GM23248 (cell line): ENCODE results near the gene KLHL40.

Experiments
- EZH2 ChIP-seq: fragments of 200-600 bp; sonication (generic); IDR thresholded peaks from 2 replicates; pipeline ENCODE4 v1.6.1; 2018; ENCODE audit warnings: antibody characterized with exemption, mild to moderate bottlenecking; ENCODE audit not compliant: insufficient read depth, poor library complexity, severe bottlenecking
- EZH2phosphoT487 ChIP-seq: fragments of 200-600 bp; sonication (generic); IDR thresholded peaks from 2 replicates; pipeline ENCODE4 v1.6.1; 2018; ENCODE audit warnings: antibody characterized with exemption, moderate library complexity, mild to moderate bottlenecking, low read depth; ENCODE audit not compliant: insufficient read depth

- TF ChIP-seq EZH2 (no peak), EZH2phosphoT487 (no peak)
Measured at GRCh38 chr3:42705058-42705767, 19.9 kb downstream of the KLHL40 start.
